Colonic mucosa (tissue), 4 donors: ENCODE results near the gene PHKA1. TPM values are rescaled to one million over a fixed set of nuclear protein-coding genes. Genes with fewer than 3 reads are reported as not detected.
"Not testable (repeated sequence)": the region's sequence is repeated elsewhere in the genome, so short reads cannot be mapped to it uniquely, and the experiment has no call there.

ENCODE experiments used
- DNase-seq: peaks from one replicate; pipeline ENCODE4 v3.0.0-alpha.2; 2020
- H3K27ac ChIP-seq: fragments of 200-600 bp; one replicate; pipeline ENCODE4 v1.8.0; 2021
- H3K27me3 ChIP-seq: fragments of 200-600 bp; one replicate; pipeline ENCODE4 v1.8.0; 2021
- H3K36me3 ChIP-seq: fragments of 200-600 bp; one replicate; pipeline ENCODE4 v1.8.0; 2021
- H3K4me1 ChIP-seq: fragments of 200-600 bp; one replicate; pipeline ENCODE4 v1.8.0; 2021; ENCODE audit warnings: mild to moderate bottlenecking
- H3K4me3 ChIP-seq: fragments of 200-600 bp; one replicate; pipeline ENCODE4 v1.8.0; 2021
- H3K9ac ChIP-seq, 2 donors: one replicate each; pipeline ENCODE4 v1.7.0; 2013; ENCODE audit warnings: control low read depth in 2 of 2, low read depth in 2 of 2, low read length in 2 of 2
- H3K9me3 ChIP-seq: fragments of 200-600 bp; one replicate; pipeline ENCODE4 v1.8.0; 2021
- CTCF ChIP-seq: fragments of 200-600 bp; IDR thresholded peaks from one replicate; pipeline ENCODE4 v1.8.0; 2022; ENCODE audit warnings: antibody characterized with exemption, mild to moderate bottlenecking
- intact Hi-C: fragments of 100-400 bp; cut with DNase I; formaldehyde crosslinking; loops from one replicate; pipeline ENCODE4 v1.14.1; 2022
- total RNA-seq, 2 donors: library from RNA; stranded (reverse); fragmentation: NEBNext Ultra II Directional in 1 of 2; extraction: Animal tissue kit (Norgen Biotek cat#: 25700) in 1 of 2; gene quantifications; one replicate each; pipeline ENCODE4 v1.2.1, GENCODE V29; 2021
- donor health status: healthy.
- donor health status: DM: no; HTN: no; CAD: no.
- donor health status: DM: no; HTN: no; CAD: no.

PHKA1 gene
- total RNA-seq, 2 donors from 2014 or later, result 4.2 to 4.7 TPM

- intact Hi-C loops, result no loop called here
- Histone ChIP-seq H3K27ac (no peak overlapping the region), H3K9ac (no peak overlapping the region), H3K9me3 (no peaks in the 10 kb centered on the region), H3K27me3 (no peaks in the 10 kb centered on the region), H3K4me3 (no peak overlapping the region), H3K4me1 (no peaks in the 10 kb centered on the region), H3K36me3 (no peaks in the 10 kb centered on the region)
- no peak for DNase-seq
- no peak for TF ChIP-seq CTCF
Observed at GRCh38 chrX:72568406-72569092, 145.6 kb downstream of the PHKA1 start.

- intact Hi-C loops, result no loop called here
- no peak overlapping the region for H3K4me3 ChIP-seq
- no peaks in the 10 kb centered on the region for H3K27me3 ChIP-seq
- DNase-seq, result no peak
- no peaks in the 10 kb centered on the region for H3K4me1 ChIP-seq
- no peak for TF ChIP-seq CTCF
- no peaks in the 10 kb centered on the region for H3K9me3 ChIP-seq
- H3K27ac ChIP-seq, result no peak overlapping the region
- H3K36me3 ChIP-seq, result no peaks in the 10 kb centered on the region
- H3K9ac ChIP-seq, result no peak overlapping the region
Observed at GRCh38 chrX:72566448-72566847, 147.7 kb downstream of the PHKA1 start.

GRCh38 chrX:72559655-72560054, 154.5 kb downstream of the PHKA1 start:
- H3K27me3 ChIP-seq, intact Hi-C loops, DNase-seq, H3K4me1 ChIP-seq, H3K36me3 ChIP-seq, H3K4me3 ChIP-seq, H3K9ac ChIP-seq, H3K27ac ChIP-seq, H3K9me3 ChIP-seq: not testable (repeated sequence)

GRCh38 chrX:72554448-72555140, 159.5 kb downstream of the PHKA1 start:
- no peak for TF ChIP-seq CTCF
- no peak overlapping the region for H3K9ac ChIP-seq
- peak; percentile 36 for DNase-seq
- H3K9me3 ChIP-seq, result no peaks in the 10 kb centered on the region
- intact Hi-C loops, result no loop called here
- H3K4me3 ChIP-seq, result no peak overlapping the region
- H3K27ac ChIP-seq, result no peak overlapping the region
- H3K4me1 ChIP-seq, result no peaks in the 10 kb centered on the region
- H3K36me3 ChIP-seq, result no peaks in the 10 kb centered on the region
- H3K27me3 ChIP-seq, result no peaks in the 10 kb centered on the region

- H3K9me3 ChIP-seq, H3K4me3 ChIP-seq, DNase-seq, H3K36me3 ChIP-seq, intact Hi-C loops, H3K27me3 ChIP-seq, H3K27ac ChIP-seq, H3K4me1 ChIP-seq, H3K9ac ChIP-seq: not testable (repeated sequence)
Observed at GRCh38 chrX:72552443-72552842, 161.7 kb downstream of the PHKA1 start.

GRCh38 chrX:72545990-72546389, 168.1 kb downstream of the PHKA1 start:
- DNase-seq, result peak; percentile 50
- no peaks in the 10 kb centered on the region for H3K36me3 ChIP-seq
- intact Hi-C loops, result no loop called here
- H3K9me3 ChIP-seq, result no peaks in the 10 kb centered on the region
- H3K4me1 ChIP-seq, result no peaks in the 10 kb centered on the region
- H3K4me3 ChIP-seq, result no peak overlapping the region
- no peak overlapping the region for H3K9ac ChIP-seq
- no peak for TF ChIP-seq CTCF
- no peaks in the 10 kb centered on the region for H3K27me3 ChIP-seq
- H3K27ac ChIP-seq, result no peak overlapping the region
